GM19455 (cell line): ENCODE measurements around the gene CITED4.

Experiments used
- ATAC-seq: cut with Tn5 transposase; IDR thresholded peaks from one replicate; pipeline ENCODE4 v1.9.1; 2021; ENCODE audit not compliant: unreplicated experiment

Gene CITED4

DNA sequence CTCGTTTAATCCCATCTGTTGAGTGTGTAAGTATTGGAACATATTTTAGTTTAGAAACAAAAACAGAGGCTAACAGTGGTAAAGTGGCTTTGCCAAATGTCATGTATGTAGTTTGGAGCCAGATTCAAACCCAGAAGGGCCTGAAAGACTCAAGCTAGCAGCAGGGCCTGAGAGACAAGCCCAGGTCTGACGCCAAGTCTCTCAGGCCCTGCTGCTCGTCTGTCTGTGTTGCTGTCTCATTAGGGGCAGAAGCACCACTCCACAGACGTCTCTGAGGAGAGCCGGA lies 8.3 kb downstream of the CITED4 start:
- no peak for ATAC-seq

DNA sequence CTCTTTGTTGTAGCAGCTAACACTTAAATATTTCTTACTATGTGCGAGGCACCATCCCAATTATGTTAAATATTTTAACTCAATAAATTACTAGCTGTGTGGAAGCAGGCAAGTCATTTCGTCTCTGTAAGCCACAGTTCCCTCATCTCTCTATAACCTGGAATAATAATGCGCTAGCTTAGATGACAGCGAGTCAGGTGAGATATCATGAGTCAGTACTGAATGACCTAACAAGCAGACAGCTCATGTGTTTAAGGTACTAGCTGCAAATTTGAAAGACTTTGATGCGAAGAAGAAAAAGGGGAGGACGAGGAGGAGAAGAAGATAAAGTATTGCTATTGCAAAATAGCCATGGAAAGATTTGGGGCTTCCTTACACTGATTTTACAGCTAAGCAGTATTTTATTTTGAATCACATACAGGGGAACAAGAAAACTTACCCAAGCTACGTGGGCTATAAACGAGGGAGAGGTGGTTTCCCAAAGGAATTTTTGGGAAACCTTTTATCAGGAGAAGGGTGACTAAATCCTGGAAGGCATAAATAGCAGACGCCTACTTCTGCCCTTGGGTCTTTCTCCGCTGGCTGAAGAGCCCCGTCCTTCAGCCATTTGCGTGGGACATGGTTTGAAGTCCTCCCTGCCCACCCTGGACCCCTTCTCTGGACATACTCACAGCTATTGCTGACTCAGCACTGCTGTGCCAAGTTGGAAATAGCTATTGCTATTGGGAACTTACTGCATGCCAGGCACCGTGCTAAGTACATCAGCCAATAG lies 8.9 kb downstream of the CITED4 start:
- ATAC-seq: no peak

GRCh38 chr1:40851643-40852042 lies 10.5 kb downstream of the CITED4 start:
- no peak for ATAC-seq

- ATAC-seq: peak; percentile 68
Observed at GRCh38 chr1:40849801-40850592, 12.2 kb downstream of the CITED4 start.

DNA sequence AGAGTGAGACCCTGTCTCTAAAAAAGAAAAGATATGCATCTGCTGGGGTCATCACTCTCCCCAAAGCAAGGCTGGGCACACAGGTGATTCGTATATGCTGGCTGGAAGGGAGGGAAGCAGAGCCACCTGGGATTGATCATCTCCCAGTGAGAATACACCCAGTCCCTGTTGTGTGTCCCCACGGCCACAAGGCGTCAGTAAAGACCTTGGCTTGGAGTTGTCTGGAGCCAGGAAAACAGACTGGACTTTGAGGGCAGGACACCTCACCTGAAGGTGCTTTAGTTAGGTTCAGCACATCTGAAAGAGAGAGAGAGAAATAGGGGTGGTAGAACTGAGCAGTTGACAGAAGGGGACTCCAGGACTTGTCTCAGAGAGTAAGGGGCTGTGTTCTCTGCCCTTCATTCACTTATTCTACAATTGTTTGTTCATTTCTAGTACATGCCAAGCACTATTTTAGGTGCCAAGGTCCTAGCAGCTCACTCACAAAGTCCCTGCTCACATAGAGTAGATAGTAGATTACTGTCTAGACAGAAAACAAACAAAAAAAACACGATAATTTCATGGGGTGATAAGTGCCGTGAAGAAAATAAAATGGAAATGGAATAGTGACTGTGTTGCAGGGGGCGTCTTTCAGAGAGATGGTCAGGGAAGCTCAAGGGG lies 13.5 kb downstream of the CITED4 start:
- no peak for ATAC-seq

GRCh38 chr1:40847023-40847745 lies 15.0 kb downstream of the CITED4 start:
- no peak for ATAC-seq

DNA sequence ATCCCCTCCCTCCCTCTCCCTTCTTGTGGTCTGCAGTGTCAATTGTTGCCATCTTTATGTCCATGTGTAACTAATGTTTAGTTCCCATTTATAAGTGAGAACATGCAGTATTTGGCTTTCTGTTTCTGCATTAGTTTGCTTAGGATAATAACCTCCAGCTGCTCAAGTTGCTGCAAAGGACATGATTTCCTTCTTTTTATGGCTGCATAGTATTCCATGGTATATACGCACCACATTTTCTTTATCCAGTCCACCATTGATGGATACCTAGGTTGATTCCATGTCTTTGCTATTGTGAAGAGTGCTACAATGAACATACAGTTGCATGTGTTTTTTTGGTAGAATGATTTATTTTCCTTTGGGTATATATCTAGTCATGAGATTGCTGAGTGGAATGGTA lies 16.3 kb downstream of the CITED4 start:
- ATAC-seq: no peak

DNA sequence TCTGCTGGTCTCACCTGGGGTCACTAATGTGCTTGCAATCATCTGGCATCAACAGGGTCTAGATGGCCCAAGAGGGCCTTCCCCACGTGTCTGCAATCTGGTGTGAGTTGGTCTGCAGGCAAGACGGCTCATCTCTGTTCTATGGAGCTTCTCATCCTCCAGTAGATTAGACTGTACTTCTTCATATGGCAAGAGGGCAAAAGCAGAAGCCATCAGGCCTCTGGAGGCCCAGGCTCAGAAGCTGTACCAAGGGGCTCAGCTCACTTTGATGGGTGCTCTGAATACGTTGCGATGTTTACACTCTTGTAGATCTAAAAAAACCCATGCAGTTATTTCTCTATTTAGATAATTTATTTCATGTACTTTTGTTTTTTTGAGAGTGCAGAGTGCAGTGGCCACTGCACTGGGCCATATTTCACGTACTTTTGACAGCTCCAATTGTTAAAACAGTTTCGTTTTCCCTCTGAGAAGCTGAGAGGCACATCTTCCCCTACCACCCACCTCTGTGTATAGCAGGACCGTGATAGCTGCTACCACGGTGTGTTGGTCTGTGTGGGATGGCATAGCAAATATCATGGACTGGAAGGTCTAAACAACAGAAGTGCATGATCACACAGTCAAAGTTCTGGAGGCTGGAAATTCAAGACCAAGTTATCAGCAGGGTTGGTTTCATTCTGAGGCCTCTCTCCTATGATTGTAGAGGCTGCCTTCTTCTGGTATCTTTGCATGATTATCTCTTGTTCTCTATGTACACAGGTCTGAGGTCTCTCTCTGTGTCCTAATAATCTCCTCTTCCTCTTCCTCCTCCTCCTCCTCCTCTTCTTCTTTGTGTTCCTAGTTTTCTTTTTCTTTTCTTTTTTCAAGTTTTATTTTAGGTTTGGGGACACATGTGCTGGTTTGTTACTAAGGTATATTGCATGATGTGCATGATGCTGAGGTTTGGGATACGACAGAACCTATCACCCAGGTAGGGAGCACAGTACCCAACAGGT lies 17.0 kb downstream of the CITED4 start:
- no peak for ATAC-seq

- no peak for ATAC-seq
Observed at GRCh38 chr1:40844079-40844478, 18.1 kb downstream of the CITED4 start.

GRCh38 chr1:40842691-40843090 lies 19.5 kb downstream of the CITED4 start:
- ATAC-seq: no peak

GRCh38 chr1:40842207-40842606 lies 20.0 kb downstream of the CITED4 start:
- no peak for ATAC-seq

- no peak for ATAC-seq
Observed at GRCh38 chr1:40841602-40842001, 20.6 kb downstream of the CITED4 start.

DNA sequence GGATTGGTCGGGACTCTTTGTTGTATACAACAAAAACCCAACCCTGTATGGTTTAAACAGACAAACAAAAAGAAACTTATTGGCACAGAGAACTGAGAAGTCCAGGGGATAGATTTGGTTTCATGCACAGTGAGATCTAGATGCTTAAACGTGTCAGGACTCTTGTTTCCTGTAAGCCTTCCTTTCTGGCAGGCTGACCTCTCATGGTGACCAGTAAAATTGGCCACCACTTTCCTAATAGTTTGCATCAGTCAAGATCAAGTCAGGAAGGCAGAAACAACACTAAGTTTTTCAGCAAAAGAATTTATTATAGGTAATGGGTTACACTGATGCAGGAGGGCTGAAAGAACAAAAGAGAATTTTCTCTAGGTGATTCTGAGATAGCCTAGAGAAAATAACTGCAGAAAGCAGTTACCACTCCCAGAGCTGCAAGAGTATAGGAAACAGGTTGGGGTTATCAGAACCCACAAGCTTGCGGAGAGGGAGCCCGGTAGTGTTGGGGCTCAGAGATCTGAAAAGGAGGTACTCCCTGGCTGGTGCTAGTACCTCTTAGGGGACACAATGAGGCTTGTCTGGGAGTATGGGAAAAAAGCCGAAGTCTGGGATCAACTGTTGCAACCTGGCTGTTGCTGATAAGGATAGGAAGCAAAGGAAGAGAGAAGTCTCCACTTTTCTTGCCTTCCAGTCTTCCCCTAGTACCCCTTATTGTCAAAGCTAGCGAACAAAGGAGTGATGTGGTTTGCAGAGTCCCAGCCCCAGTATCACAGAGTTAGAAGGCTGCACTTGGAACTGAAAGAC lies 21.4 kb downstream of the CITED4 start:
- ATAC-seq: no peak

DNA sequence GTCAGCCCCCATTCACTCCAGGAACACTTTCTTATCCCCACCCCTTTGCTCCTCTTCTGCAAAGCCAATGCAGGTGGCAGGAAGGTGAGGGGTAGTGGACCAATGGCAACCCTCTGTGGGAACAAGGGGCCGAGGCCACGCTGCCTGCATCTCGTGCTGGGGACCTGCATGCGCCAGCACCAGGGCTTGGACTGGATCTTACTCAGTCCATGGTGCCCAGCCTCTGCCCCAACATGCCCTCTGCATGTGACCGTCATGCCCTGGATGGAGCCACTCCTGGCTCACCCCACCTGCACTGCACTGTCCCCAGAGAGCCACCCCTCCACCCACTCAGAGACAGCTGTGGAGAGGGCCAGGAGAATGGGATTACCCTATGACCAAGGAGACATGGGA lies 22.2 kb downstream of the CITED4 start:
- ATAC-seq: no peak

- no peak for ATAC-seq
Observed at GRCh38 chr1:40838980-40839942, 22.9 kb downstream of the CITED4 start.

DNA sequence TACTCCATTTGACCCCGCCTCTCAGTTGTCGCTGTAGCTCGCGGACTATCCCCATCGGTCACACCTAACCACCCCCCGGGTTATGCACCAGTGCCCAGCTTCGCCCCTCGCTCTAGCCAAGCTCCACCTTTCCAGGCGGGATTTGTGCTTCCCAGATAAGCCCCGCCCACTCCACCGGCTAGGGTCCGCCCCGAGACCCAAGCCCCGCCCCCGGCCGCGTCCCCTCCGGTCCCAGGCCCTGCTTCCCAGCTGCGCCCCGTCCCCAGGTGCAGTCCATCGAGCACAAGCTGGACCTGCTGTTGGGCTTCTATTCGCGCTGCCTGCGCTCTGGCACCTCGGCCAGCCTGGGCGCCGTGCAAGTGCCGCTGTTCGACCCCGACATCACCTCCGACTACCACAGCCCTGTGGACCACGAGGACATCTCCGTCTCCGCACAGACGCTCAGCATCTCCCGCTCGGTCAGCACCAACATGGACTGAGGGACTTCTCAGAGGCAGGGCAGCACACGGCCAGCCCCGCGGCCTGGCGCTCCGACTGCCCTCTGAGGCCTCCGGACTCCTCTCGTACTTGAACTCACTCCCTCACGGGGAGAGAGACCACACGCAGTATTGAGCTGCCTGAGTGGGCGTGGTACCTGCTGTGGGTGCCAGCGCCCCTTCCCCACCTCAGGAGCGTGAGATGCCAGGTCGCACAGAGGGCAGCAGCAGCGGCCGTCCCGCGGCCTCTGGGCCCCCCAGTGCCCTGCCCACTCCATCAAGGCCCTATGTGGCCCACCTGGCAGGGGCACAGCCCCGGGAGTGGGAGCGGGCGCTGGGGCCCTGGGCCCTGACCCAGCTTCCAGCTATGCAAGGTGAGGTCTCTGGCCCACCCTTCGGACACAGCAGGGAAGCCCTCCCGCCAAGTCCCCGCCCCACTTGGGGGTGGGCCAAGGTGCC lies 23.9 kb downstream of the CITED4 start:
- no peak for ATAC-seq

DNA sequence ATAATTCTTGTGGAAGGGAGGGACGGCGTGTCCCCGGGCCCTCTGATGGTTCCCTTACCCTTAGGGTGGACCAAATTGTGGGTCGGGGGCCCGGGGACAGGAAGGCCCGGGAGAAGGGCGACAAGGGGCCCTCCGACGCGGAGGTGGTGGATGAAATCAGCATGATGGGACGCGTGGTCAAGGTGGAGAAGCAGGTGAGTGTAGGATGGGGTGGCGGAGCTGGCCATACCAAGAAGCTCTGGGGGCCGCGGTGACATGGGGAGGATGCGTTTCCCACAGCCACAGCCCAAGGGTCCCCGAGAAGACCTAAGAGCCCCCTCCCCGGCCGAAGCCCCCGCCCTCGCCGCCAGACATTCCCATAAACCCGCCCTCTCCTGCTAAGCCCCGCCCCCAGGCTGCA lies 24.6 kb downstream of the CITED4 start:
- ATAC-seq: no peak
